ENCODE results near the gene PIK3C2G. TPM values are rescaled to one million over a fixed set of nuclear protein-coding genes. Genes with fewer than 3 reads are reported as not detected.

Gene PIK3C2G
- total RNA-seq, 1 donor from 2014 or later, result 1.7 TPM

DNA sequence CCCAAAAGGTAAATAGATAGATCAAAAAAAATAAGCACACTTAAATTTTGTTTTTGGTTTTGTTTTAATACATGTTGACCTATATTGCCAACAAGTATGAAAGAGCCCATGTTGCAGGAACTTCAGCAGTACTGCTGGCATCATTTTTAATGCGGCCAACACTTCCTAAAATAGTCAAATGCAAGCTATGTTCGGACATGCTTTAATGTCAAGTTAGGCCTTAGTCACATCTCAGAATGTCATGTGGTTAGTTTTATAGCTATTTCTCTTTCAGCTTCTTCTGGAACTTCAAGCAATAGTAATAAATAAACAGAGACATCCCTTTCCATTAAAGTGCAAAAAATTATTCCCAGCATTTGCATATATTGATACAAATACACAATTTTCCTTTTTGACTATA, 153.4 kb downstream of the PIK3C2G start:
- no peaks in the 10 kb centered on the region for H3K36me3 ChIP-seq
- peak in 1 of 2 donors; percentile 78 for TF ChIP-seq POLR2AphosphoS5 (IDR thresholded peaks at IDR 0.05; ENCODE audit: insufficient read depth in 1 of 2, low read depth in 1 of 2)
- TF ChIP-seq POLR2A (IDR thresholded peaks at IDR 0.05), result no peak
- TF ChIP-seq, protein P1, sequence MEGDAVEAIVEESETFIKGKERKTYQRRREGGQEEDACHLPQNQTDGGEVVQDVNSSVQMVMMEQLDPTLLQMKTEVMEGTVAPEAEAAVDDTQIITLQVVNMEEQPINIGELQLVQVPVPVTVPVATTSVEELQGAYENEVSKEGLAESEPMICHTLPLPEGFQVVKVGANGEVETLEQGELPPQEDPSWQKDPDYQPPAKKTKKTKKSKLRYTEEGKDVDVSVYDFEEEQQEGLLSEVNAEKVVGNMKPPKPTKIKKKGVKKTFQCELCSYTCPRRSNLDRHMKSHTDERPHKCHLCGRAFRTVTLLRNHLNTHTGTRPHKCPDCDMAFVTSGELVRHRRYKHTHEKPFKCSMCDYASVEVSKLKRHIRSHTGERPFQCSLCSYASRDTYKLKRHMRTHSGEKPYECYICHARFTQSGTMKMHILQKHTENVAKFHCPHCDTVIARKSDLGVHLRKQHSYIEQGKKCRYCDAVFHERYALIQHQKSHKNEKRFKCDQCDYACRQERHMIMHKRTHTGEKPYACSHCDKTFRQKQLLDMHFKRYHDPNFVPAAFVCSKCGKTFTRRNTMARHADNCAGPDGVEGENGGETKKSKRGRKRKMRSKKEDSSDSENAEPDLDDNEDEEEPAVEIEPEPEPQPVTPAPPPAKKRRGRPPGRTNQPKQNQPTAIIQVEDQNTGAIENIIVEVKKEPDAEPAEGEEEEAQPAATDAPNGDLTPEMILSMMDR (IDR thresholded peaks at IDR 0.05), result no peak
- H3K9me3 ChIP-seq, result no peaks in the 10 kb centered on the region
- no peak overlapping the region for H3K27ac ChIP-seq
- peaks cover 18% of the 10 kb centered on the region for H3K4me1 ChIP-seq
- no peak overlapping the region for H3K4me3 ChIP-seq
- H3K27me3 ChIP-seq, result no peaks in the 10 kb centered on the region
- intact Hi-C loops (cut with DNase I), result no loop called here
- no peak for DNase-seq (ENCODE audit: extremely low spot score in 2 of 2)

DNA sequence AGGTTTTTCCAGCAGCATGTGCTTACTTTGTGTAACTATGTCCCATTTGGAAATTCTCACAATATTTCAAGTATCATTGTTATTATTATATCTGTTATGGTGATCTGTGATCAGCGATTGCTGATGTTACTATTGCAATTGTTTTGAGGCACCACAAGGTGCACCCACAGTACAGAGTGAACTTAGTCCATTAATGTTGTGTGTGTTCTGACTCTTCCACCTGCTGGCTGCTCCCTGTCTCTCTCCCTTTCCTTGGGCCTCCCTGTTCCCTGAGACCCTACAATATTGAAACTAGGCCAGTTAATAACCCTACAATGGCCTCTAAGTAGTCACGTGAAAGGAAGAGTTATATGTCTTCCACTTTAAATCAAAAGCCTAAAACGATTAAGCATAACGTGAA, 153.9 kb downstream of the PIK3C2G start:
- Histone ChIP-seq H3K4me1 (peaks cover 18% of the 10 kb centered on the region), H3K9me3 (no peaks in the 10 kb centered on the region)

GRCh38 chr12:18416412-18416811, 155.1 kb downstream of the PIK3C2G start:
- Histone ChIP-seq H3K4me1 (peaks cover 17% of the 10 kb centered on the region), H3K27ac (no peak overlapping the region), H3K27me3 (no peaks in the 10 kb centered on the region), H3K4me3 (no peak overlapping the region), H3K9me3 (no peaks in the 10 kb centered on the region), H3K36me3 (no peaks in the 10 kb centered on the region)
- no peak for DNase-seq (ENCODE audit: extremely low spot score in 2 of 2)
- TF ChIP-seq, protein P1 (IDR thresholded peaks at IDR 0.05), result no peak
- TF ChIP-seq POLR2AphosphoS5 (IDR thresholded peaks at IDR 0.05; ENCODE audit: insufficient read depth in 1 of 2, low read depth in 1 of 2) (no peak), POLR2A (IDR thresholded peaks at IDR 0.05) (no peak)
- intact Hi-C loops (cut with DNase I), result no loop called here

More for the DNA sequence above, 153.9 kb downstream of the PIK3C2G start:
- TF ChIP-seq POLR2A (IDR thresholded peaks at IDR 0.05) (no peak), POLR2AphosphoS5 (IDR thresholded peaks at IDR 0.05; ENCODE audit: insufficient read depth in 1 of 2, low read depth in 1 of 2) (no peak)
- TF ChIP-seq, protein P1 (IDR thresholded peaks at IDR 0.05), result no peak
- no peaks in the 10 kb centered on the region for H3K27me3 ChIP-seq
- H3K27ac ChIP-seq, result no peak overlapping the region
- intact Hi-C loops (cut with DNase I), result no loop called here
- no peaks in the 10 kb centered on the region for H3K36me3 ChIP-seq
- DNase-seq (ENCODE audit: extremely low spot score in 2 of 2), result no peak
- no peak overlapping the region for H3K4me3 ChIP-seq

GRCh38 chr12:18419311-18419710, 158.0 kb downstream of the PIK3C2G start:
- H3K9me3 ChIP-seq, result no peaks in the 10 kb centered on the region
- no peaks in the 10 kb centered on the region for H3K27me3 ChIP-seq
- no peak for DNase-seq (ENCODE audit: extremely low spot score in 2 of 2)
- no peaks in the 10 kb centered on the region for H3K36me3 ChIP-seq
- no peak overlapping the region for H3K27ac ChIP-seq
- H3K4me3 ChIP-seq, result no peak overlapping the region
- no peak for TF ChIP-seq POLR2A (IDR thresholded peaks at IDR 0.05)
- TF ChIP-seq POLR2AphosphoS5 (IDR thresholded peaks at IDR 0.05; ENCODE audit: insufficient read depth in 1 of 2, low read depth in 1 of 2), result no peak
- TF ChIP-seq, protein P1 (IDR thresholded peaks at IDR 0.05), result no peak
- intact Hi-C loops (cut with DNase I), result no loop called here
- H3K4me1 ChIP-seq, result peaks cover 13% of the 10 kb centered on the region

- H3K27me3 ChIP-seq, result no peaks in the 10 kb centered on the region
- TF ChIP-seq POLR2A (IDR thresholded peaks at IDR 0.05) (no peak), POLR2AphosphoS5 (IDR thresholded peaks at IDR 0.05; ENCODE audit: insufficient read depth in 1 of 2, low read depth in 1 of 2) (no peak)
- TF ChIP-seq, protein P1 (IDR thresholded peaks at IDR 0.05), result no peak
- intact Hi-C loops (cut with DNase I), result no loop called here
Measured at GRCh38 chr12:18421867-18422266, 160.5 kb downstream of the PIK3C2G start.

More at GRCh38 chr12:18421867-18422266, 160.5 kb downstream of the PIK3C2G start:
- Histone ChIP-seq H3K9me3 (no peaks in the 10 kb centered on the region), H3K4me3 (no peak overlapping the region), H3K4me1 (peaks cover 5% of the 10 kb centered on the region), H3K36me3 (no peaks in the 10 kb centered on the region), H3K27ac (no peak overlapping the region)
- DNase-seq (ENCODE audit: extremely low spot score in 2 of 2), result no peak

Measured in vagina (tissue), 2 donors.